Vagina (tissue), 2 donors: ENCODE data around the gene WDFY2. TPM values are rescaled to one million over a fixed set of nuclear protein-coding genes. Genes with fewer than 3 reads are reported as not detected.

Experiments used
- DNase-seq, 2 donors: peaks; one replicate each; pipeline ENCODE4 v3.0.0-alpha.2; 2017; ENCODE audit errors: extremely low spot score in 2 of 2
- H3K27ac ChIP-seq: fragments of 200-600 bp; sonication (generic); one replicate; pipeline ENCODE4 v1.5.1; 2019
- H3K27me3 ChIP-seq: fragments of 200-600 bp; sonication (generic); one replicate; pipeline ENCODE4 v1.5.1; 2019
- H3K36me3 ChIP-seq, 2 donors: fragments of 200-600 bp; sonication (generic); one replicate each; pipeline ENCODE4 v1.5.1; 2017 to 2019
- H3K4me1 ChIP-seq: fragments of 200-600 bp; sonication (generic); one replicate; pipeline ENCODE4 v1.5.1; 2019
- H3K4me3 ChIP-seq, 2 donors: fragments of 200-600 bp; sonication (generic); 1 replicate in 1 of 2; 2 replicates in 1 of 2; pipeline ENCODE4 v1.5.1; 2016 to 2019
- H3K9me3 ChIP-seq: fragments of 200-600 bp; sonication (generic); one replicate; pipeline ENCODE4 v1.5.1; 2019
- POLR2A ChIP-seq, 2 donors: fragments of 450-650 bp; IDR thresholded peaks; one replicate each; pipeline ENCODE4 v1.6.1; 2017; ENCODE audit warnings: antibody characterized with exemption in 2 of 2, mild to moderate bottlenecking in 2 of 2, moderate library complexity in 2 of 2
- POLR2AphosphoS5 ChIP-seq, 2 donors: sonication (generic); formaldehyde crosslinking; IDR thresholded peaks; one replicate each; pipeline ENCODE4 v1.9.0; 2017; ENCODE audit warnings: antibody characterized with exemption in 2 of 2, mild to moderate bottlenecking in 2 of 2, low read depth in 1 of 2; ENCODE audit not compliant: insufficient read depth in 1 of 2
- intact Hi-C: fragments of 100-400 bp; cut with DNase I; formaldehyde crosslinking; loops from one replicate; pipeline ENCODE4 v1.15.1; 2023
- total RNA-seq: library from RNA; depleted of rRNA; stranded (reverse); fragments of >200 nt; gene quantifications from one replicate; pipeline ENCODE4 v1.2.3, GENCODE V29; 2016
- TF ChIP-seq, protein P1 (sequence below), 3 experiments: fragments of 450-650 bp in 2 of 3; fragments of 200-600 bp in 1 of 3; sonication (generic) in 1 of 3; IDR thresholded peaks; one replicate each; pipeline ENCODE4 v1.5.1; 2017 to 2019; ENCODE audit warnings: antibody characterized with exemption in 3 of 3, mild to moderate bottlenecking in 2 of 3, moderate library complexity in 2 of 3

WDFY2 gene
- total RNA-seq, 1 donor from 2014 or later, result 26.3 TPM

DNA sequence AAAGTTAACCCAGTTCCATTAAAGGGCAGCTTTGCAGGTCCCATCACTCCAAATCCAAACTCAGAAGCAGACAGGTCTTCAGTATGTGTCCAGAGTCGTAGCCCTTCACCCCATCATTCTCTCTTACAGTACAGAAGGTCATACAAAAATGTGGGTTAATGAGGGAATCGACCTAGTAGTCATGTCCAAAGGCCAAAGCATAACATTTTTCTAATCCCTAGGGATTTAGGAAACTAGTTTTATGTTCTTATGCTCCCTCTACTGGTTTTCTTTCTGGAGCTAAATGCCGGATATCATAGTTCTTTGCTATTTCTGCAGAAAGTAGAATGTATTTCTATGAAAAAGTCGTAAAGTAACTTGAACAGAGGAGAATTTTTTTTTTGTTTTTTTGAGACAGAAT lies 147.5 kb downstream of the WDFY2 start:
- Histone ChIP-seq H3K27ac (peak overlapping the region; percentile 15), H3K4me1 (peaks cover 45% of the 10 kb centered on the region), H3K9me3 (no peaks in the 10 kb centered on the region), H3K36me3 (peaks cover 0 to 4% of the 10 kb centered on the region in 2 donors), H3K4me3 (no peak overlapping the region), H3K27me3 (no peaks in the 10 kb centered on the region)
- no peak for DNase-seq
- TF ChIP-seq, protein P1, sequence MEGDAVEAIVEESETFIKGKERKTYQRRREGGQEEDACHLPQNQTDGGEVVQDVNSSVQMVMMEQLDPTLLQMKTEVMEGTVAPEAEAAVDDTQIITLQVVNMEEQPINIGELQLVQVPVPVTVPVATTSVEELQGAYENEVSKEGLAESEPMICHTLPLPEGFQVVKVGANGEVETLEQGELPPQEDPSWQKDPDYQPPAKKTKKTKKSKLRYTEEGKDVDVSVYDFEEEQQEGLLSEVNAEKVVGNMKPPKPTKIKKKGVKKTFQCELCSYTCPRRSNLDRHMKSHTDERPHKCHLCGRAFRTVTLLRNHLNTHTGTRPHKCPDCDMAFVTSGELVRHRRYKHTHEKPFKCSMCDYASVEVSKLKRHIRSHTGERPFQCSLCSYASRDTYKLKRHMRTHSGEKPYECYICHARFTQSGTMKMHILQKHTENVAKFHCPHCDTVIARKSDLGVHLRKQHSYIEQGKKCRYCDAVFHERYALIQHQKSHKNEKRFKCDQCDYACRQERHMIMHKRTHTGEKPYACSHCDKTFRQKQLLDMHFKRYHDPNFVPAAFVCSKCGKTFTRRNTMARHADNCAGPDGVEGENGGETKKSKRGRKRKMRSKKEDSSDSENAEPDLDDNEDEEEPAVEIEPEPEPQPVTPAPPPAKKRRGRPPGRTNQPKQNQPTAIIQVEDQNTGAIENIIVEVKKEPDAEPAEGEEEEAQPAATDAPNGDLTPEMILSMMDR (IDR thresholded peaks at IDR 0.05), result peak in 2 of 3 experiments; percentile 32 to 55
- TF ChIP-seq POLR2AphosphoS5 (IDR thresholded peaks at IDR 0.05; ENCODE audit: insufficient read depth in 1 of 2, low read depth in 1 of 2) (no peak), POLR2A (IDR thresholded peaks at IDR 0.05) (no peak)
- intact Hi-C loops, result loop anchor here (10.0 kb wide), 1 partner anchor 147 kb away; the partner anchor contains the start of gene WDFY2

DNA sequence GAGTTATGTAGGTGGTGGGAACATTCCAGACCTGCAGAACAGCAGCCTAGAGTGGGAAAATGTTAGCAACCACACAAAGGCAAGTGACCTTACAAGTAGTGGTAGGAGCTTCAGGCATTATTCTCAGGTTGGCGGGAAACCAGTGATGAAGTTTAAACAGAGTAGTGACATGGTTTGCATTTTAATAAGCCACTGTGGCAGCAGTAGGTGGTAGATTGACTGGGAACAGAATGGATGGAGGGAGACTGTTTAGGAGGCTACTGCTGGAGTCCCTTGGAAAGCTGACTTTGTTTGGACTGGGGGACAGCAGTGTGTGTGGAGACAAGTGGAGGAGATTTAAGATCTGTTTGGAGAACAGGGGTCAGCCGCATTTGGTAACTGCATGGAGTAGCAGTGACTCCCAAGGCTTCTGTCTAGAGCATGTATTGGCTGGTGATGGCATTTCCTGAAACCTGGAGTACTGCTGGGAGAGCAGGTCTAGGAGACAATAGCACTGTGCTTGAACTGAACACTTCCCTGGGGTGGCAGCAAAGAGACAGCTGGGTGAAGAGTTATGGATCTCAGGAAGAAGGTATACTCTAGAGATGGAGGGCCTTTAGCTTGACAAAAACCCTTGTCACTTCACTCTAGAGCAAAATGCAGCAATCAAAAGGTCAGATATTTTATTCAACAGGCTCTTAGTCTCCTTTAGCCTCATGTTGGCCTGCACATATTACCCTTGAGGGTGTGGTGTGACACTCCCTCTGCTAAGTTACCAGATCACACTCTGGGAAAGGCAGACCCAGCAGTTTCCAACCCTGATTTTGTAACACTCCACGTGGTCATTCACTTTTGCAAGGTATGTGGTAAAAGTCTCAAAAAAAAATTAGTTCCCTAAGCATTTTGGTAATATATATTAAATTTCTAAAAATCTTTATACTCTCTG lies 149.4 kb downstream of the WDFY2 start:
- intact Hi-C loops, result loop anchor here (10.0 kb wide), 1 partner anchor 149 kb away; the partner anchor contains the start of gene WDFY2
- Histone ChIP-seq H3K27ac (no peak overlapping the region), H3K4me3 (no peak overlapping the region), H3K36me3 (no peaks in the 10 kb centered on the region), H3K4me1 (peaks cover 48% of the 10 kb centered on the region), H3K9me3 (no peaks in the 10 kb centered on the region), H3K27me3 (no peaks in the 10 kb centered on the region)
- TF ChIP-seq POLR2AphosphoS5 (IDR thresholded peaks at IDR 0.05; ENCODE audit: insufficient read depth in 1 of 2, low read depth in 1 of 2) (no peak), POLR2A (IDR thresholded peaks at IDR 0.05) (no peak)
- TF ChIP-seq, protein P1 (IDR thresholded peaks at IDR 0.05), result no peak
- no peak for DNase-seq

DNA sequence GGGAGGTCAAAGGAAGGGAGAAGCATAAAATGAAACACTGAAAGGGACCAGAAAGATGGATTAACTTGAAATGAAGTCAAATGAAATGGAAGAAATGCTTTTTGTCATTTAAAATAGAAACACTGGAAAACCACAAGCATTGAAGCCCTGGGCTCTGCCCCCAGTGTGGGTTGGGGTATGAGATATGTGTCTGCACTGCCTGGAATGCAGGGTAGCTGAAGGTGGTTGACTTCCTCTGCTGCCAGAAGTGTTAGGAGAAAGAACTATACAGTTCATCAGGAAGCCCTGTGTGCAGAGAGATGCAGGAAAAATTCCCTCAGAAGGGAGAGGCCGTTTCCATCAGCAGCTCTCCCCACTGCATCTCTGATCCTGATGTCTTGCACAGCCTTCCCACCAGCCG lies 150.5 kb downstream of the WDFY2 start:
- H3K36me3 ChIP-seq, result no peaks in the 10 kb centered on the region
- no peak overlapping the region for H3K27ac ChIP-seq
- no peaks in the 10 kb centered on the region for H3K27me3 ChIP-seq
- TF ChIP-seq POLR2AphosphoS5 (IDR thresholded peaks at IDR 0.05; ENCODE audit: insufficient read depth in 1 of 2, low read depth in 1 of 2) (no peak), POLR2A (IDR thresholded peaks at IDR 0.05) (no peak)
- TF ChIP-seq, protein P1 (IDR thresholded peaks at IDR 0.05), result no peak
- intact Hi-C loops, result loop anchor here (10.0 kb wide), 1 partner anchor 150 kb away; the partner anchor contains the start of gene WDFY2
- no peak for DNase-seq
- no peaks in the 10 kb centered on the region for H3K9me3 ChIP-seq
- H3K4me3 ChIP-seq, result no peak overlapping the region
- peaks cover 42% of the 10 kb centered on the region for H3K4me1 ChIP-seq

GRCh38 chr13:51737609-51738008 lies 153.3 kb downstream of the WDFY2 start:
- no peak overlapping the region for H3K27ac ChIP-seq
- H3K9me3 ChIP-seq, result no peaks in the 10 kb centered on the region
- intact Hi-C loops, result loop anchor here (10.0 kb wide), 1 partner anchor 153 kb away; the partner anchor contains the start of gene WDFY2
- H3K27me3 ChIP-seq, result no peaks in the 10 kb centered on the region
- no peaks in the 10 kb centered on the region for H3K36me3 ChIP-seq
- H3K4me3 ChIP-seq, result no peak overlapping the region
- no peak for DNase-seq
- H3K4me1 ChIP-seq, result peaks cover 27% of the 10 kb centered on the region
- no peak for TF ChIP-seq POLR2AphosphoS5 (IDR thresholded peaks at IDR 0.05; ENCODE audit: insufficient read depth in 1 of 2, low read depth in 1 of 2)
- TF ChIP-seq POLR2A (IDR thresholded peaks at IDR 0.05), result no peak
- TF ChIP-seq, protein P1 (IDR thresholded peaks at IDR 0.05), result no peak
